Transverse colon (tissue), 4 donors: ENCODE results near the gene LRRC7. TPM values are rescaled to one million over a fixed set of nuclear protein-coding genes. Genes with fewer than 3 reads are reported as not detected.

Source experiments
- DNase-seq: peaks from one replicate; pipeline ENCODE4 v3.0.0-alpha.2; 2019
- H3K27ac ChIP-seq, 4 donors: fragments of 200-600 bp; sonication (generic); 2 replicates each; pipeline ENCODE4 v1.5.1; 2016 to 2018; ENCODE audit warnings: inconsistent platforms in 4 of 4
- H3K27me3 ChIP-seq: fragments of 200-600 bp; sonication (generic); 2 replicates; pipeline ENCODE4 v1.5.1; 2017; ENCODE audit warnings: inconsistent platforms
- H3K36me3 ChIP-seq, 4 donors: fragments of 200-600 bp; sonication (generic); 2 replicates each; pipeline ENCODE4 v1.5.1; 2017 to 2019; ENCODE audit warnings: inconsistent platforms in 4 of 4
- H3K4me1 ChIP-seq, 4 donors: fragments of 200-600 bp; sonication (generic); 2 replicates each; pipeline ENCODE4 v1.5.1; 2017 to 2020; ENCODE audit warnings: inconsistent platforms in 4 of 4
- H3K4me3 ChIP-seq, 4 donors: fragments of 200-600 bp; sonication (generic); 1 replicate in 1 of 4; 2 replicates in 3 of 4; pipeline versions ENCODE4 v1.5.1 to v1.6.1; 2017 to 2019; ENCODE audit warnings: inconsistent platforms in 4 of 4
- H3K9me3 ChIP-seq, 2 donors: fragments of 200-600 bp; sonication (generic); 2 replicates each; pipeline ENCODE4 v1.5.1; 2017 to 2019; ENCODE audit warnings: inconsistent platforms in 2 of 2
- EP300 ChIP-seq: sonication (generic); formaldehyde crosslinking; IDR thresholded peaks from one replicate; pipeline ENCODE4 v1.6.1; 2017; ENCODE audit warnings: antibody characterized with exemption, low read depth
- POLR2A ChIP-seq: fragments of 450-650 bp; IDR thresholded peaks from one replicate; pipeline ENCODE4 v1.6.1; 2016; ENCODE audit warnings: antibody characterized with exemption, mild to moderate bottlenecking, moderate library complexity
- POLR2AphosphoS5 ChIP-seq, 3 donors: sonication (generic); formaldehyde crosslinking; IDR thresholded peaks; one replicate each; pipeline ENCODE4 v1.6.1; 2016; ENCODE audit warnings: antibody characterized with exemption in 3 of 3
- WGBS, 2 donors: methylation state at CpG; one replicate each; pipeline ENCODE4 v1.1.5; 2018; ENCODE audit warnings: low coverage in 1 of 2; 5-methylcytosine and 5-hydroxymethylcytosine counted together
- in situ Hi-C, 4 donors: fragments of 200-750 bp; cut with MboI; loops; one replicate each; pipeline versions ENCODE4 v1.15.0 to v1.15.1; 2017; ENCODE audit warnings: low sequenced_read_pairs in 3 of 4, low pct_ligation_motif_present in 1 of 4, low pct_unique_long_range_greater_than_20kb in 1 of 4
- intact Hi-C: fragments of 100-400 bp; cut with DNase I; formaldehyde crosslinking; loops from one replicate; pipeline ENCODE4 v1.15.1; 2023; ENCODE audit warnings: low total_unique reads
- total RNA-seq, 4 donors: library from RNA; depleted of rRNA; stranded (reverse); fragments of >200 nt; gene quantifications; one replicate each; pipeline ENCODE4 v1.1.0, GENCODE V29; 2016
- TF ChIP-seq, protein P1 (sequence below), 5 experiments: fragments of 200-600 bp in 3 of 5; fragments of 450-650 bp in 2 of 5; sonication (generic) in 3 of 5; IDR thresholded peaks; 1 replicate in 2 of 5; 2 replicates in 3 of 5; pipeline ENCODE4 v1.5.1; 2016 to 2017; ENCODE audit warnings: antibody characterized with exemption in 5 of 5, inconsistent platforms in 3 of 5, mild to moderate bottlenecking in 2 of 5, moderate library complexity in 1 of 5

The LRRC7 gene
- total RNA-seq, 4 donors from 2014 or later = 0.32 to 1.1 TPM; not detected in 2

GRCh38 chr1:69998847-69999246 is 431.1 kb downstream of the LRRC7 start:
- intact Hi-C loops = no loop called here
- TF ChIP-seq POLR2A (no peak), EP300 (no peak), POLR2AphosphoS5 (IDR thresholded peaks at IDR 0.05) (no peak)
- TF ChIP-seq, protein P1, sequence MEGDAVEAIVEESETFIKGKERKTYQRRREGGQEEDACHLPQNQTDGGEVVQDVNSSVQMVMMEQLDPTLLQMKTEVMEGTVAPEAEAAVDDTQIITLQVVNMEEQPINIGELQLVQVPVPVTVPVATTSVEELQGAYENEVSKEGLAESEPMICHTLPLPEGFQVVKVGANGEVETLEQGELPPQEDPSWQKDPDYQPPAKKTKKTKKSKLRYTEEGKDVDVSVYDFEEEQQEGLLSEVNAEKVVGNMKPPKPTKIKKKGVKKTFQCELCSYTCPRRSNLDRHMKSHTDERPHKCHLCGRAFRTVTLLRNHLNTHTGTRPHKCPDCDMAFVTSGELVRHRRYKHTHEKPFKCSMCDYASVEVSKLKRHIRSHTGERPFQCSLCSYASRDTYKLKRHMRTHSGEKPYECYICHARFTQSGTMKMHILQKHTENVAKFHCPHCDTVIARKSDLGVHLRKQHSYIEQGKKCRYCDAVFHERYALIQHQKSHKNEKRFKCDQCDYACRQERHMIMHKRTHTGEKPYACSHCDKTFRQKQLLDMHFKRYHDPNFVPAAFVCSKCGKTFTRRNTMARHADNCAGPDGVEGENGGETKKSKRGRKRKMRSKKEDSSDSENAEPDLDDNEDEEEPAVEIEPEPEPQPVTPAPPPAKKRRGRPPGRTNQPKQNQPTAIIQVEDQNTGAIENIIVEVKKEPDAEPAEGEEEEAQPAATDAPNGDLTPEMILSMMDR (IDR thresholded peaks at IDR 0.05) = no peak

DNA sequence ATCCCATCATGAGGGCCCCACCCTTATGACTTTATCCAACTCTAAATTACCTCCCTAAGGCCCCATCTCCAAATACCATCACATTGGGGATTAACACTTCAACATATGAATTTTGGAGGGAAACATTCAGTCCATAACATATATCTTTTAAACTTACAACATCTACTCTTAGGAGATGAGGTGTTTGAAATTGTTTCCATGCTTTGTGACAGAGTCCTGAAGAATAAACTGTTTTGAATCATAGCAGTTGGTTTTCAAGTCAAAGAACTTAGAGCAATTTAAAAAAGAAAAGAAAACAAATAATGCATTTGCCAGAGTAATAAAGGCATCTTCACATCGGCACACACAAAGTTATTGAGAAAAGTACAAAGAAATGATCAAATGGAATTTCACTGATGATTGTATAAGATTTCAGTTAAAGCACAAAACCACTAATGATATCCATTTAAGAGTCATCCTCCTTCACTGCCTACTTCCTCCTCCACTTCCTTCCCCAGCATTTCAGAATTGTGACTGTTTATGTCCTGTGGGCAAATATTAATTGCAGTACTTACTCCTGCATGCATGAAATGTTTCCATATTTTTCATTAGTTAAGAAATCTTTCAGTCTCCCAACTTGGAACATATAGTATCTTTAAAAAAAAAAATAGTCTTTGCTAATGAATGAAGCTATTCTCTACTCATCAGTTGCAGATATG is 435.6 kb downstream of the LRRC7 start:
- intact Hi-C loops = no loop called here
- no peaks in the 10 kb centered on the region for H3K36me3 ChIP-seq
- 60% methylated on average over 1 of the region's 1 CpG for WGBS, 2 donors

More at GRCh38 chr1:69998847-69999246, 431.1 kb downstream of the LRRC7 start:
- DNase-seq = no peak
- Histone ChIP-seq H3K27me3 (no peaks in the 10 kb centered on the region), H3K4me1 (no peaks in the 10 kb centered on the region), H3K36me3 (no peaks in the 10 kb centered on the region), H3K9me3 (no peaks in the 10 kb centered on the region), H3K4me3 (no peak overlapping the region), H3K27ac (no peak overlapping the region)
- in situ Hi-C loops = no loop called here
- 60 to 91% methylated on average over 1 of the region's 1 CpG for whole genome bisulfite sequencing, 2 donors

DNA sequence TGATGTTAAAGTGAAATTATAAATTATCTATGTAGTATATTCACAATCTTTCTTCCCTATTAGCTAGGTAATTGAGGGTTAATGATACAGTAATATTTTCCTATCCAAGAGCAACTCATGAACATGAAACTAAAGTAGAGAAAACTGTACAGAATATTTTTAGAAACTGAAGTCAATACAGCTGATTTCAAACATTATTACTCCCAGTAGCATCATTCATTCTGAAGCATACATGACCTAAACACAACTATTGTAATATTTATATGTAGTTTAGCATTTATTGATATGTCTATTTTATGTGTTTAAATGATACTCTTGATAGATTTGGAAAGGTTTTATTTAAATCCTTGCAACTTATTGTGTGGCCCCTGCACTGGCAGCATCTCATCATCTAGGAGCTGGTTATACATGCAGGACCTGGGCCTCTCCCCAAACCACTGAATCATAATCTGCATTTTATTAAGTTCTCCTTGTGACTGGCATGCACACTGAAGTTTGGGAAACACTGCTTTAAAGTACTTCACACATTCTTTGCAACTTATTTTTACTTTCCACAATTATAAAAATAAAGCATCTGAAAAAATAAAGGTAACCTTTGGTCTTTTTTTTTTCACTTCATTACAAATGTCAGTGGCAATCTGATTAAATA is 437.8 kb downstream of the LRRC7 start:
- no peak overlapping the region for H3K4me3 ChIP-seq
- intact Hi-C loops = loop anchor here (5.0 kb wide), 1 partner anchor 658 kb away; no protein-coding TSS in a partner anchor
- no peaks in the 10 kb centered on the region for H3K4me1 ChIP-seq
- H3K9me3 ChIP-seq = no peaks in the 10 kb centered on the region
- H3K36me3 ChIP-seq = no peaks in the 10 kb centered on the region
- no peak overlapping the region for H3K27ac ChIP-seq
- in situ Hi-C loops = no loop called here
- no peaks in the 10 kb centered on the region for H3K27me3 ChIP-seq
- TF ChIP-seq EP300 (no peak), POLR2A (no peak), POLR2AphosphoS5 (IDR thresholded peaks at IDR 0.05) (no peak)
- TF ChIP-seq, protein P1 (IDR thresholded peaks at IDR 0.05) = no peak
- DNase-seq = no peak

More for the DNA sequence above, 435.6 kb downstream of the LRRC7 start:
- Histone ChIP-seq H3K4me3 (no peak overlapping the region), H3K4me1 (no peaks in the 10 kb centered on the region), H3K27me3 (no peaks in the 10 kb centered on the region), H3K9me3 (no peaks in the 10 kb centered on the region), H3K27ac (no peak overlapping the region)
- in situ Hi-C loops = no loop called here
- TF ChIP-seq, protein P1 (IDR thresholded peaks at IDR 0.05) = no peak
- no peak for TF ChIP-seq EP300
- TF ChIP-seq POLR2A = no peak
- no peak for TF ChIP-seq POLR2AphosphoS5 (IDR thresholded peaks at IDR 0.05)
- DNase-seq = no peak

- no peaks in the 10 kb centered on the region for H3K9me3 ChIP-seq
- WGBS, 2 donors = 59 to 77% methylated on average over 2 of the region's 2 CpGs
- H3K27me3 ChIP-seq = no peaks in the 10 kb centered on the region
- H3K36me3 ChIP-seq = no peaks in the 10 kb centered on the region
- intact Hi-C loops (loop anchor here (5.0 kb wide), 1 partner anchor 661 kb away; no protein-coding TSS in a partner anchor), in situ Hi-C loops (no loop called here)
- H3K27ac ChIP-seq = no peak overlapping the region
- no peak overlapping the region for H3K4me3 ChIP-seq
- H3K4me1 ChIP-seq = no peaks in the 10 kb centered on the region
- no peak for DNase-seq
- no peak for TF ChIP-seq EP300
- no peak for TF ChIP-seq POLR2AphosphoS5 (IDR thresholded peaks at IDR 0.05)
- TF ChIP-seq POLR2A = no peak
Observed at GRCh38 chr1:70008660-70009059, 440.9 kb downstream of the LRRC7 start.
